Neural cell (in vitro differentiated cells): ENCODE measurements around the gene UBAP2L. TPM values are rescaled to one million over a fixed set of nuclear protein-coding genes. Genes with fewer than 3 reads are reported as not detected.

Experiments
- H2AFZ ChIP-seq: fragments of 200-600, 300-800 bp; sonication (generic), shearing (Covaris generic); 2 replicates; pipeline ENCODE4 v1.6.0; 2014; ENCODE audit warnings: low read depth, mild to moderate bottlenecking, antibody characterized with exemption, low read length, moderate library complexity
- H3F3A ChIP-seq: fragments of 200-600 bp; shearing (Covaris generic); 2 replicates; pipeline ENCODE4 v1.6.1; 2016; ENCODE audit warnings: mild to moderate bottlenecking, moderate library complexity, mixed read lengths, antibody characterized with exemption, low read length; ENCODE audit not compliant: insufficient read depth, poor library complexity, severe bottlenecking
- H3K27ac ChIP-seq: fragments of 200-600, 300-800 bp; sonication (generic), shearing (Covaris generic); 2 replicates; pipeline ENCODE4 v1.5.1; 2014; ENCODE audit warnings: mild to moderate bottlenecking, low read length, moderate library complexity
- H3K27me3 ChIP-seq: fragments of 300-800, 200-600 bp; sonication (generic), shearing (Covaris generic); 2 replicates; pipeline ENCODE4 v1.6.0; 2014; ENCODE audit warnings: mild to moderate bottlenecking, low read depth, low read length, moderate library complexity; ENCODE audit not compliant: insufficient read depth
- H3K36me3 ChIP-seq: fragments of 300-800, 200-600 bp; sonication (generic), shearing (Covaris generic); 2 replicates; pipeline ENCODE4 v1.5.1; 2014; ENCODE audit warnings: mild to moderate bottlenecking, antibody characterized with exemption, low read length, moderate library complexity; ENCODE audit not compliant: insufficient read depth
- H3K4me2 ChIP-seq: fragments of 300-800, 200-600 bp; sonication (generic), shearing (Covaris generic); 2 replicates; pipeline ENCODE4 v1.6.0; 2014; ENCODE audit warnings: mild to moderate bottlenecking, low read length
- H3K4me3 ChIP-seq: fragments of 300-800, 200-600 bp; sonication (generic), shearing (Covaris generic); 2 replicates; pipeline ENCODE4 v1.5.1; 2014; ENCODE audit warnings: mild to moderate bottlenecking, low read length, moderate library complexity
- H3K79me2 ChIP-seq: fragments of 200-600 bp; shearing (Covaris generic); replicated peaks from 2 replicates; pipeline ENCODE4 v1.6.0; 2014; ENCODE audit warnings: mild to moderate bottlenecking, low read length, moderate library complexity; ENCODE audit not compliant: insufficient read depth
- H3K9ac ChIP-seq: fragments of 300-800, 200-600 bp; sonication (generic), shearing (Covaris generic); 2 replicates; pipeline ENCODE4 v1.6.1; 2016; ENCODE audit warnings: mild to moderate bottlenecking, low read length, mixed read lengths
- H3K9me2 ChIP-seq: fragments of 200-600 bp; shearing (Covaris generic); 2 replicates; pipeline ENCODE4 v1.6.1; 2016; ENCODE audit warnings: mild to moderate bottlenecking, low read length, mixed read lengths; ENCODE audit not compliant: insufficient read depth
- H3K9me3 ChIP-seq: fragments of 200-600, 300-800 bp; sonication (generic), shearing (Covaris generic); 2 replicates; pipeline ENCODE4 v1.6.1; 2016; ENCODE audit warnings: mild to moderate bottlenecking, mixed run types, low read length, moderate library complexity, mixed read lengths
- H4K20me1 ChIP-seq: fragments of 200-600 bp; shearing (Covaris generic); 2 replicates; pipeline ENCODE4 v1.6.1; 2016; ENCODE audit warnings: mild to moderate bottlenecking, mixed run types; ENCODE audit not compliant: insufficient read depth
- EP300 ChIP-seq: fragments of 450-650 bp; conservative IDR thresholded peaks from 2 replicates; pipeline ENCODE4 v1.6.1; 2014; ENCODE audit warnings: antibody characterized with exemption, mild to moderate bottlenecking, moderate library complexity; ENCODE audit not compliant: poor library complexity, severe bottlenecking
- EZH2 ChIP-seq: fragments of 200-600, 300-800 bp; shearing (Covaris generic), sonication (generic); IDR thresholded peaks from 2 replicates; pipeline ENCODE4 v1.6.1; 2014; ENCODE audit warnings: antibody characterized with exemption, low read length, borderline replicate concordance, mild to moderate bottlenecking; ENCODE audit not compliant: insufficient read depth, poor library complexity, severe bottlenecking
- MXI1 ChIP-seq: fragments of 450-650 bp; conservative IDR thresholded peaks from 2 replicates; pipeline ENCODE4 v1.6.1; 2014; ENCODE audit warnings: antibody characterized with exemption, mild to moderate bottlenecking; ENCODE audit not compliant: poor library complexity, severe bottlenecking
- POLR2AphosphoS5 ChIP-seq: IDR thresholded peaks from 2 replicates; pipeline ENCODE4 v1.6.1; 2012
- RAD21 ChIP-seq: fragments of 450-650 bp; conservative IDR thresholded peaks from 2 replicates; pipeline ENCODE4 v1.6.1; 2014; ENCODE audit warnings: antibody characterized with exemption, mild to moderate bottlenecking, moderate library complexity
- SMC3 ChIP-seq: fragments of 450-650 bp; conservative IDR thresholded peaks from 2 replicates; pipeline ENCODE4 v1.6.1; 2014; ENCODE audit warnings: antibody characterized with exemption, mild to moderate bottlenecking, moderate library complexity; ENCODE audit not compliant: poor library complexity
- TAF1 ChIP-seq: IDR thresholded peaks from 2 replicates; pipeline ENCODE4 v1.6.1; 2012; ENCODE audit warnings: low read depth
- polyA plus RNA-seq: library from polyadenylated mRNA; depleted of rRNA; stranded (reverse); fragments of >200 nt; gene quantifications from 2 replicates; pipeline ENCODE4 v1.2.3, GENCODE V29; 2014
- TF ChIP-seq, protein P1 (sequence below): fragments of 450-650 bp; IDR thresholded peaks from 2 replicates; pipeline ENCODE4 v1.5.1; 2014; ENCODE audit warnings: antibody characterized with exemption, mild to moderate bottlenecking, moderate library complexity; ENCODE audit not compliant: poor library complexity, severe bottlenecking
- TF ChIP-seq, protein P2 (sequence below): IDR thresholded peaks from 2 replicates; pipeline ENCODE4 v1.6.1; 2012; ENCODE audit warnings: borderline replicate concordance

UBAP2L gene
- polyA plus RNA-seq, 1 donor from 2014 or later = 44.7 TPM

DNA sequence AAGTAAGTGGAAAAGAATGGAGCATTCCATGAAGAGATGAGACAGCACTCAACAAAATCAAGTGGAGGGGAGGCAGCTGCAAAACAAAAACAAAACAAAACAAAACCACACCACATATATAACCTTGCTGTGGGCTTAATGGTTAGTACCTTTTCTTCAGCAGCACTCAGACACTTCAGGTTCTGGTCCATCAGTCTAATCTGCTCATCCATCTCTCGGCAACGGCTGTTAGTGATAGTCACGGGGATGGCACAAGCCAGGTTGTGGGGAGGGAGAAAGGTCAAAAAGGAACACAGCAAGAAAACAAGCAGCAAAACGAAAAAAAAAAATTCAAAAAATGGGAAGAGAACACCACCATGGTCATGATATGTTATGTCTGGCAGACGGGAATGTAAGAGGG lies 48.9 kb upstream of the UBAP2L start:
- no peak for TF ChIP-seq RAD21
- TF ChIP-seq SMC3 = no peak
- TF ChIP-seq POLR2AphosphoS5 = no peak
- TF ChIP-seq, protein P1, sequence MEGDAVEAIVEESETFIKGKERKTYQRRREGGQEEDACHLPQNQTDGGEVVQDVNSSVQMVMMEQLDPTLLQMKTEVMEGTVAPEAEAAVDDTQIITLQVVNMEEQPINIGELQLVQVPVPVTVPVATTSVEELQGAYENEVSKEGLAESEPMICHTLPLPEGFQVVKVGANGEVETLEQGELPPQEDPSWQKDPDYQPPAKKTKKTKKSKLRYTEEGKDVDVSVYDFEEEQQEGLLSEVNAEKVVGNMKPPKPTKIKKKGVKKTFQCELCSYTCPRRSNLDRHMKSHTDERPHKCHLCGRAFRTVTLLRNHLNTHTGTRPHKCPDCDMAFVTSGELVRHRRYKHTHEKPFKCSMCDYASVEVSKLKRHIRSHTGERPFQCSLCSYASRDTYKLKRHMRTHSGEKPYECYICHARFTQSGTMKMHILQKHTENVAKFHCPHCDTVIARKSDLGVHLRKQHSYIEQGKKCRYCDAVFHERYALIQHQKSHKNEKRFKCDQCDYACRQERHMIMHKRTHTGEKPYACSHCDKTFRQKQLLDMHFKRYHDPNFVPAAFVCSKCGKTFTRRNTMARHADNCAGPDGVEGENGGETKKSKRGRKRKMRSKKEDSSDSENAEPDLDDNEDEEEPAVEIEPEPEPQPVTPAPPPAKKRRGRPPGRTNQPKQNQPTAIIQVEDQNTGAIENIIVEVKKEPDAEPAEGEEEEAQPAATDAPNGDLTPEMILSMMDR = no peak
- no peak for TF ChIP-seq TAF1
- TF ChIP-seq EZH2 = no peak
- no peak for TF ChIP-seq EP300
- Histone ChIP-seq H3K9ac (no peak overlapping the region), H4K20me1 (no peaks in the 10 kb centered on the region), H3K79me2 (peaks cover 8% of the 10 kb centered on the region), H3K4me2 (no peak overlapping the region), H2AFZ (no peak overlapping the region), H3K27me3 (no peaks in the 10 kb centered on the region), H3K9me2 (no peaks in the 10 kb centered on the region), H3K36me3 (peaks cover 13% of the 10 kb centered on the region), H3K4me3 (no peak overlapping the region), H3K9me3 (no peaks in the 10 kb centered on the region), H3K27ac (no peak overlapping the region), H3F3A (no peaks in the 10 kb centered on the region)

DNA sequence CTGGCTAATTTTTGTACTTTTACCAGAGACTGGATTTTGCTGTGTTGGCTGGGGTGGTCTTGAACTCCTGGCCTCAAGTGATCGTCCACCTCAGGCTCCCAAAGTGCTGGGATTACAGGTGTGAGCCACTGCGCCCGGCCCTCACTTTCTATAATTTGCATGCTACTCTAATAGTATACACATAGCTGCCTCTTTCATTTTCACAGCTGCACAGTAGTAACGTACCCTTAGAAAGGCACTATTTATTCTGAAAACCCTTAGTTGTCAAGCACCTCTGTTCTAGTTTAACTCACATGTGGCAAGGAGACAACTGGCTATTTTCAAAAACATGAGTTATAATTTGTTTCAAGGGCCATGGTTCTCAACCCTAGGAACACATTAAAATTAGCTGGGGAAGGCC lies 46.1 kb upstream of the UBAP2L start:
- H3K27ac ChIP-seq = no peak overlapping the region
- TF ChIP-seq EZH2 (no peak), RAD21 (no peak), SMC3 (no peak), POLR2AphosphoS5 (no peak), EP300 (no peak), TAF1 (no peak), MXI1 (no peak)
- TF ChIP-seq, protein P1 = no peak
- TF ChIP-seq, protein P2, sequence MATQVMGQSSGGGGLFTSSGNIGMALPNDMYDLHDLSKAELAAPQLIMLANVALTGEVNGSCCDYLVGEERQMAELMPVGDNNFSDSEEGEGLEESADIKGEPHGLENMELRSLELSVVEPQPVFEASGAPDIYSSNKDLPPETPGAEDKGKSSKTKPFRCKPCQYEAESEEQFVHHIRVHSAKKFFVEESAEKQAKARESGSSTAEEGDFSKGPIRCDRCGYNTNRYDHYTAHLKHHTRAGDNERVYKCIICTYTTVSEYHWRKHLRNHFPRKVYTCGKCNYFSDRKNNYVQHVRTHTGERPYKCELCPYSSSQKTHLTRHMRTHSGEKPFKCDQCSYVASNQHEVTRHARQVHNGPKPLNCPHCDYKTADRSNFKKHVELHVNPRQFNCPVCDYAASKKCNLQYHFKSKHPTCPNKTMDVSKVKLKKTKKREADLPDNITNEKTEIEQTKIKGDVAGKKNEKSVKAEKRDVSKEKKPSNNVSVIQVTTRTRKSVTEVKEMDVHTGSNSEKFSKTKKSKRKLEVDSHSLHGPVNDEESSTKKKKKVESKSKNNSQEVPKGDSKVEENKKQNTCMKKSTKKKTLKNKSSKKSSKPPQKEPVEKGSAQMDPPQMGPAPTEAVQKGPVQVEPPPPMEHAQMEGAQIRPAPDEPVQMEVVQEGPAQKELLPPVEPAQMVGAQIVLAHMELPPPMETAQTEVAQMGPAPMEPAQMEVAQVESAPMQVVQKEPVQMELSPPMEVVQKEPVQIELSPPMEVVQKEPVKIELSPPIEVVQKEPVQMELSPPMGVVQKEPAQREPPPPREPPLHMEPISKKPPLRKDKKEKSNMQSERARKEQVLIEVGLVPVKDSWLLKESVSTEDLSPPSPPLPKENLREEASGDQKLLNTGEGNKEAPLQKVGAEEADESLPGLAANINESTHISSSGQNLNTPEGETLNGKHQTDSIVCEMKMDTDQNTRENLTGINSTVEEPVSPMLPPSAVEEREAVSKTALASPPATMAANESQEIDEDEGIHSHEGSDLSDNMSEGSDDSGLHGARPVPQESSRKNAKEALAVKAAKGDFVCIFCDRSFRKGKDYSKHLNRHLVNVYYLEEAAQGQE = no peak
- no peak overlapping the region for H3K4me3 ChIP-seq
- H3K9me2 ChIP-seq = no peaks in the 10 kb centered on the region
- no peaks in the 10 kb centered on the region for H3K27me3 ChIP-seq
- H3K9me3 ChIP-seq = no peaks in the 10 kb centered on the region
- H3K79me2 ChIP-seq = peaks cover 36% of the 10 kb centered on the region
- no peaks in the 10 kb centered on the region for H3F3A ChIP-seq
- H3K4me2 ChIP-seq = no peak overlapping the region
- H4K20me1 ChIP-seq = no peaks in the 10 kb centered on the region
- H3K36me3 ChIP-seq = peaks cover 9% of the 10 kb centered on the region
- no peak overlapping the region for H2AFZ ChIP-seq
- no peak overlapping the region for H3K9ac ChIP-seq
